Measurements from ENCODE around the gene STT3A.

DNA sequence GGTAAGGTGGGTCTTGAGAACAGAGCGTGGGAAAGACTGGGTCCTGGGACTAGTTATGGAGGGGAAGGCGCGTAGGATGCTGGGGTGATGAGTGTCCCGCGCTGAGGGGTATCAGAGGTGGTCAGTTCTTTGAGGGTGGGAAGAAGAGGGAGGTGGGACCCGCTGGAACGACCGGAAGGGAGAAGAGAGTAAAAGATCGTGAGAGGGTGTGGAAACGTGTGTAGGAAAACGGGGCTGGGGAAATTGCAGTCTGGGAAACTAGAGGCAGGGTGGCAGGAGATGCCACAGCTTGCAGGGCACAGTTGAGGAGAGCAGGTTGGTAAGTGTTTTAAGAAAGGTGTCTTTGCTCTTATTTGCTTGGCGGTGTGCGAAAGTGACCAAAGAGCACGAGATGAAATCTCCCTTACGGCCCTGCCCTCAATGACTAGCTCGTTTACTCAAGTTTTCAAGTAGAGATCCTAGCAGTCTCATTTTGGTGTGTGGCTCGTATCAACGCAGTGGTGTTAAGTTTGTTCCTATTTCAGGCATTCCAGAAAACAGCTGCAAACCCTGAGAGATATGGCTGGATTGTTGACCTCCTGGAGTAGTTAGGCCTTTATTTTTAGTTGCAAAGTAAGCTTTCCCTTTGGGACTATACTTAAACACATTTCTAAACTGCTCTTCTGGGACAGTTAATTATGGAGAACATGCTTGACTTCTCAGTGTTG lies 615 bp downstream of the STT3A start:
- no peak for TF ChIP-seq GATA2 (IDR thresholded peaks at IDR 0.05; ENCODE audit: low read depth, low read length)
- TF ChIP-seq GATA3 (IDR thresholded peaks at IDR 0.05; ENCODE audit: low read depth, low read length), result no peak
